HAP-1 (cell line): ENCODE measurements around the gene ARHGEF7.
"Not testable (repeated sequence)": the region's sequence is repeated elsewhere in the genome, so short reads cannot be mapped to it uniquely, and the experiment has no call there.

Experiments
- DNase-seq, 2 experiments: peaks; one replicate each; pipeline ENCODE4 v3.0.0-alpha.2; 2016 to 2020; ENCODE audit warnings: low spot score in 2 of 2
- H3K27me3 ChIP-seq: fragments of 250-450 bp; sonication (Bioruptor Pico); 2 replicates; pipeline ENCODE4 v1.5.1; 2020; ENCODE audit warnings: low read depth, mild to moderate bottlenecking, moderate library complexity
- H3K36me3 ChIP-seq: fragments of 250-450 bp; sonication (Bioruptor Pico); replicated peaks from 2 replicates; pipeline ENCODE4 v1.5.1; 2020; ENCODE audit warnings: mild to moderate bottlenecking
- H3K4me1 ChIP-seq: fragments of 250-450 bp; sonication (Bioruptor Pico); 2 replicates; pipeline ENCODE4 v1.5.1; 2020; ENCODE audit warnings: mild to moderate bottlenecking
- H3K4me3 ChIP-seq: fragments of 250-450 bp; sonication (Bioruptor Pico); 2 replicates; pipeline ENCODE4 v1.5.1; 2020; ENCODE audit warnings: mild to moderate bottlenecking, moderate library complexity
- H3K9me3 ChIP-seq: fragments of 250-450 bp; sonication (Bioruptor Pico); 2 replicates; pipeline ENCODE4 v1.5.1; 2020; ENCODE audit warnings: mild to moderate bottlenecking, moderate library complexity
- in situ Hi-C: fragments of 300-500 bp; cut with MboI; formaldehyde crosslinking; loops from 3 replicates; pipeline ENCODE4 v1.14.3; 2020; ENCODE audit warnings: low sequenced_read_pairs, inconsistent platforms, mixed read lengths

Gene ARHGEF7

GRCh38 chr13:111176421-111176820, 61.3 kb downstream of the ARHGEF7 start:
- Histone ChIP-seq H3K4me3 (no peak overlapping the region), H3K9me3 (no peaks in the 10 kb centered on the region), H3K4me1 (no peaks in the 10 kb centered on the region), H3K27me3 (no peaks in the 10 kb centered on the region), H3K36me3 (peaks cover 7% of the 10 kb centered on the region; the same call in 1 of the 2 replicates)
- DNase-seq, result no peak
- in situ Hi-C loops, result no loop called here

GRCh38 chr13:111177081-111177711, 62.1 kb downstream of the ARHGEF7 start:
- H3K36me3 ChIP-seq, result peaks cover 3% of the 10 kb centered on the region; the same call in 1 of the 2 replicates
- H3K4me1 ChIP-seq, result no peaks in the 10 kb centered on the region
- no peak for DNase-seq
- in situ Hi-C loops, result no loop called here
- H3K9me3 ChIP-seq, result no peaks in the 10 kb centered on the region
- H3K4me3 ChIP-seq, result no peak overlapping the region
- no peaks in the 10 kb centered on the region for H3K27me3 ChIP-seq

GRCh38 chr13:111177921-111178320, 62.8 kb downstream of the ARHGEF7 start:
- Histone ChIP-seq H3K4me1 (no peaks in the 10 kb centered on the region), H3K27me3 (no peaks in the 10 kb centered on the region), H3K36me3 (no peaks in the 10 kb centered on the region), H3K9me3 (no peaks in the 10 kb centered on the region), H3K4me3 (no peak overlapping the region)
- in situ Hi-C loops, result no loop called here
- DNase-seq, result no peak

- no peak overlapping the region for H3K4me3 ChIP-seq
- H3K36me3 ChIP-seq, result no peaks in the 10 kb centered on the region
- no peaks in the 10 kb centered on the region for H3K9me3 ChIP-seq
- in situ Hi-C loops, result no loop called here
- no peaks in the 10 kb centered on the region for H3K4me1 ChIP-seq
- H3K27me3 ChIP-seq, result no peaks in the 10 kb centered on the region
- DNase-seq, result no peak
Measured at GRCh38 chr13:111178402-111178801, 63.3 kb downstream of the ARHGEF7 start.

GRCh38 chr13:111179908-111180760, 65.0 kb downstream of the ARHGEF7 start:
- Histone ChIP-seq H3K4me1 (no peaks in the 10 kb centered on the region), H3K36me3 (no peaks in the 10 kb centered on the region), H3K9me3 (no peaks in the 10 kb centered on the region), H3K27me3 (no peaks in the 10 kb centered on the region), H3K4me3 (no peak overlapping the region)
- no peak for DNase-seq
- in situ Hi-C loops, result no loop called here

GRCh38 chr13:111181977-111182376, 66.9 kb downstream of the ARHGEF7 start:
- Histone ChIP-seq H3K9me3 (no peaks in the 10 kb centered on the region), H3K27me3 (no peaks in the 10 kb centered on the region), H3K36me3 (no peaks in the 10 kb centered on the region), H3K4me3 (no peak overlapping the region), H3K4me1 (no peaks in the 10 kb centered on the region)
- DNase-seq, result no peak
- in situ Hi-C loops, result no loop called here

GRCh38 chr13:111183087-111183645, 68.1 kb downstream of the ARHGEF7 start:
- Histone ChIP-seq H3K9me3 (no peaks in the 10 kb centered on the region), H3K4me3 (no peak overlapping the region), H3K27me3 (no peaks in the 10 kb centered on the region), H3K4me1 (no peaks in the 10 kb centered on the region), H3K36me3 (no peaks in the 10 kb centered on the region)
- no peak for DNase-seq
- in situ Hi-C loops, result no loop called here

- DNase-seq, result no peak
- in situ Hi-C loops, result no loop called here
- Histone ChIP-seq H3K4me1 (no peaks in the 10 kb centered on the region), H3K4me3 (no peak overlapping the region), H3K27me3 (no peaks in the 10 kb centered on the region), H3K9me3 (no peaks in the 10 kb centered on the region), H3K36me3 (no peaks in the 10 kb centered on the region)
Measured at GRCh38 chr13:111183959-111184358, 68.8 kb downstream of the ARHGEF7 start.

GRCh38 chr13:111184458-111185401, 69.6 kb downstream of the ARHGEF7 start:
- Histone ChIP-seq H3K27me3 (no peaks in the 10 kb centered on the region), H3K9me3 (no peaks in the 10 kb centered on the region), H3K4me3 (no peak overlapping the region), H3K4me1 (no peaks in the 10 kb centered on the region), H3K36me3 (no peaks in the 10 kb centered on the region)
- in situ Hi-C loops, result no loop called here
- DNase-seq, result no peak

GRCh38 chr13:111186305-111186935, 71.3 kb downstream of the ARHGEF7 start:
- in situ Hi-C loops, result no loop called here
- Histone ChIP-seq H3K4me3 (no peak overlapping the region), H3K27me3 (no peaks in the 10 kb centered on the region), H3K36me3 (no peaks in the 10 kb centered on the region), H3K9me3 (no peaks in the 10 kb centered on the region), H3K4me1 (no peaks in the 10 kb centered on the region)
- DNase-seq, result no peak

GRCh38 chr13:111187960-111188541, 72.9 kb downstream of the ARHGEF7 start:
- no peak overlapping the region for H3K4me3 ChIP-seq
- H3K4me1 ChIP-seq, result no peaks in the 10 kb centered on the region
- in situ Hi-C loops, result no loop called here
- H3K36me3 ChIP-seq, result no peaks in the 10 kb centered on the region
- H3K27me3 ChIP-seq, result no peaks in the 10 kb centered on the region
- no peak for DNase-seq
- no peaks in the 10 kb centered on the region for H3K9me3 ChIP-seq

GRCh38 chr13:111189064-111189505, 74.0 kb downstream of the ARHGEF7 start:
- H3K4me3 ChIP-seq, DNase-seq, H3K4me1 ChIP-seq, H3K27me3 ChIP-seq, H3K9me3 ChIP-seq, H3K36me3 ChIP-seq, in situ Hi-C loops: not testable (repeated sequence)

GRCh38 chr13:111189516-111189915, 74.4 kb downstream of the ARHGEF7 start:
- H3K36me3 ChIP-seq, H3K4me1 ChIP-seq, DNase-seq, H3K27me3 ChIP-seq, in situ Hi-C loops, H3K9me3 ChIP-seq, H3K4me3 ChIP-seq: not testable (repeated sequence)
